Placental epithelial cell (primary cell): ENCODE measurements around the gene SMCO2. TPM values are rescaled to one million over a fixed set of nuclear protein-coding genes. Genes with fewer than 3 reads are reported as not detected.

Experiments used
- total RNA-seq: library from RNA; depleted of rRNA; stranded (reverse); fragments of >200 nt; gene quantifications from 2 replicates; pipeline ENCODE4 v1.2.3, GENCODE V29; 2012

SMCO2 gene
- total RNA-seq: 0.39 TPM in 1 of 2 replicates, not detected in the other

GRCh38 chr12:27446436-27446835 is at the start of gene SMCO2:
Gene SMCO2, plus strand, starts transcription at chr12:27446736. Its CDS starts 23,896 bp downstream, at chr12:27470632.

GRCh38 chr12:27523642-27524493 is 77.3 kb downstream of the SMCO2 start, which contains the start of gene PPFIBP1:
Gene PPFIBP1, plus strand, starts transcription at chr12:27524206. Its CDS starts 109,191 bp downstream, at chr12:27633397.

Other genes starting within 250 kb of the SMCO2 start
- gene STK38L, start 202.4 kb upstream of the SMCO2 start, total RNA-seq: 16.1 and 21.8 TPM in 2 replicates
- gene BMAL2, start 113.9 kb upstream of the SMCO2 start, total RNA-seq: 1.2 and 1.6 TPM in 2 replicates
- 59.3 and 72.2 TPM in 2 replicates for gene PPFIBP1, start 77.5 kb downstream of the SMCO2 start, total RNA-seq
- gene REP15, start 249.7 kb downstream of the SMCO2 start, total RNA-seq: 0.65 and 0.79 TPM in 2 replicates